Prostate gland (tissue), 2 donors: ENCODE measurements around the gene C1orf167. TPM values are rescaled to one million over a fixed set of nuclear protein-coding genes. Genes with fewer than 3 reads are reported as not detected.

Experiments
- DNase-seq: peaks from one replicate; pipeline ENCODE4 v3.0.0-alpha.2; 2019; ENCODE audit warnings: low spot score
- H3K27ac ChIP-seq, 2 donors: fragments of 200-600 bp; sonication (generic); 2 replicates each; pipeline ENCODE4 v1.5.1; 2017 to 2019
- H3K27me3 ChIP-seq: fragments of 200-600 bp; sonication (generic); replicated peaks from 2 replicates; pipeline ENCODE4 v1.5.1; 2019; ENCODE audit not compliant: insufficient read depth
- H3K36me3 ChIP-seq, 2 donors: fragments of 200-600 bp; sonication (generic); 1 replicate in 1 of 2; 2 replicates in 1 of 2; pipeline versions ENCODE4 v1.5.1 to v1.8.1; 2017 to 2019
- H3K4me1 ChIP-seq: fragments of 200-600 bp; sonication (generic); replicated peaks from 2 replicates; pipeline ENCODE4 v1.5.1; 2019
- H3K4me3 ChIP-seq, 2 donors: fragments of 200-600 bp; sonication (generic); 2 replicates each; pipeline ENCODE4 v1.5.1; 2017 to 2019
- H3K9me3 ChIP-seq: fragments of 200-600 bp; sonication (generic); 2 replicates; pipeline ENCODE4 v1.5.1; 2017
- CTCF ChIP-seq, 4 experiments: fragments of 200-600 bp in 2 of 4; fragments of 450-650 bp in 2 of 4; sonication (generic) in 2 of 4; IDR thresholded peaks; 1 replicate in 3 of 4; 2 replicates in 1 of 4; pipeline ENCODE4 v1.5.1; 2016 to 2019; ENCODE audit warnings: antibody characterized with exemption in 4 of 4, mild to moderate bottlenecking in 2 of 4, moderate library complexity in 2 of 4
- POLR2A ChIP-seq: fragments of 450-650 bp; IDR thresholded peaks from one replicate; pipeline ENCODE4 v1.6.1; 2016; ENCODE audit warnings: antibody characterized with exemption, mild to moderate bottlenecking
- POLR2AphosphoS5 ChIP-seq: sonication (generic); formaldehyde crosslinking; IDR thresholded peaks from one replicate; pipeline ENCODE4 v1.6.1; 2017; ENCODE audit warnings: antibody characterized with exemption
- WGBS: methylation state at CpG from one replicate; pipeline ENCODE4 v1.1.5; 2018; 5-methylcytosine and 5-hydroxymethylcytosine counted together
- intact Hi-C: fragments of 100-400 bp; cut with DNase I; formaldehyde crosslinking; loops from one replicate; pipeline ENCODE4 v1.14.2; 2022
- total RNA-seq, 2 donors: library from RNA; depleted of rRNA; stranded (reverse); fragments of >200 nt; gene quantifications; one replicate each; pipeline ENCODE4 v1.1.0, GENCODE V29; 2016

The C1orf167 gene
- total RNA-seq, 2 donors from 2014 or later, result 10.0 TPM; not detected in 1

DNA sequence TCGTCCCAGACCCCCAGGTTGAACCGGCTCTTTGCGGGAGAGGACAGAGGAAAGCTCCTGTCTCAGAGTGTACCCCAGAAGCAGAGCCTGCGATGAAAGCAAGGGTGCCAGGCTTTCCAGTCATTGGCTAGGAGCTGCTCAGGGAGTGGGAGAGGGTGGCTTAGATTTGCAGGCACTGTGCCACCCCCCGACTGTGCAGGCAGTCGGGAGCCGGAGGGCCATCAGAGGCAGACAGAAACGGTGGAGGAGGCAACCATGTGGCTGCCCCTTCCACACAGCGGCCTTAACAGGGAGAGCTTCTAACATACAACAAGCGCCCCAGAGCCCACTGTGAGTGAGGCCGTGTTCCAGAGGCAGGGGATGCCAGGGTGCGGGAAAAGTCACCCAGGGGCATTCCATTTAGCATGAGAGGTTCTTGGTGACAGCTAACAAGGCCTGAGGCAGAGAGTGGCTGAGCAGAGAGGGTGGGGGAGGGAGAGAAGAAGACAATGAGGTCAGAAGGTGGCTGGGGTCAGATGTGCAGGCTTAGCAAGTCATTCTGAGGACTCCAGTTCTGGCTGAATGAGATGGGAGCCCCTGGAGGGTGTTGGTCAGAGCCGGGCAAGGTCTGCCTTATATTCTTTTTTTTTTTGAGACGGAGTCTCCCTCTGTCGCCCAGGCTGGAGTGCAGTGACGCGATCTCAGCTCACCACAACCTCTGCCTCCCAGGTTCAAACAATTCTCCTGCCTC lies 9.5 kb upstream of the C1orf167 start:
- intact Hi-C loops, result no loop called here
- Histone ChIP-seq H3K4me3 (no peak overlapping the region), H3K4me1 (no peaks in the 10 kb centered on the region), H3K27ac (no peak overlapping the region), H3K9me3 (no peaks in the 10 kb centered on the region), H3K27me3 (no peaks in the 10 kb centered on the region), H3K36me3 (peaks cover 0 to 3% of the 10 kb centered on the region in 2 donors)
- 57% methylated on average over 17 of the region's 17 CpGs for WGBS
- no peak for DNase-seq
- TF ChIP-seq CTCF (IDR thresholded peaks at IDR 0.05), result no peak
- no peak for TF ChIP-seq POLR2AphosphoS5
- no peak for TF ChIP-seq POLR2A

GRCh38 chr1:11753555-11754208 lies 8.3 kb upstream of the C1orf167 start:
- WGBS, result 54% methylated on average over 7 of the region's 7 CpGs
- no peak for DNase-seq

DNA sequence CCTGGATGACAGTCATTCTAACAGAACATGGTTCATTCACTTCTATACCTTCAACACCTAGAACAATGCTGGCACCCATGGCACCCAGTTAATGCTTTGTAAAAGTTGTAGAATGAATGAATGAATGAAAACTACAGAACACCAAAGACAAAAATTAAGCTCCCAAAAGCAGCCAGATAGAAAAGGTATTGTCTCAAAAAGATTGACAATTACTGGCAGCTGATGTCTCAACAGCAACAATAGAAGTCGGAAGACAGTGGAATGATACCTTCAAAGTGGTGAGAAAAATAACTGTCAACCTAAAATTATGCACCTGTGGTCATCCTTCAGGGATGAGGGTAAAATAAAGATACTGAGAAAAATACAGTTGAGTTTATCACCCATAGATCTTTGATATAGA lies 4.9 kb upstream of the C1orf167 start:
- Histone ChIP-seq H3K27ac (no peak overlapping the region), H3K27me3 (no peaks in the 10 kb centered on the region), H3K9me3 (no peaks in the 10 kb centered on the region), H3K36me3 (no peaks in the 10 kb centered on the region), H3K4me1 (no peaks in the 10 kb centered on the region), H3K4me3 (no peak overlapping the region)
- DNase-seq, result no peak
- WGBS, result 92% methylated on average over 1 of the region's 1 CpG
- intact Hi-C loops, result no loop called here
- TF ChIP-seq POLR2AphosphoS5 (no peak), CTCF (IDR thresholded peaks at IDR 0.05) (no peak)

More at GRCh38 chr1:11753555-11754208, 8.3 kb upstream of the C1orf167 start:
- Histone ChIP-seq H3K27ac (no peak overlapping the region), H3K9me3 (no peaks in the 10 kb centered on the region), H3K4me3 (no peak overlapping the region), H3K36me3 (peaks cover 0 to 3% of the 10 kb centered on the region in 2 donors), H3K4me1 (no peaks in the 10 kb centered on the region), H3K27me3 (no peaks in the 10 kb centered on the region)
- TF ChIP-seq CTCF (IDR thresholded peaks at IDR 0.05) (no peak), POLR2A (no peak)
- intact Hi-C loops, result no loop called here

- WGBS, result 90% methylated on average over 4 of the region's 4 CpGs
- no peak for TF ChIP-seq POLR2A
- TF ChIP-seq POLR2AphosphoS5, result no peak
- TF ChIP-seq CTCF (IDR thresholded peaks at IDR 0.05), result no peak
- DNase-seq, result no peak
- no peaks in the 10 kb centered on the region for H3K4me1 ChIP-seq
- intact Hi-C loops, result no loop called here
- H3K27ac ChIP-seq, result no peak overlapping the region
- no peak overlapping the region for H3K4me3 ChIP-seq
- H3K27me3 ChIP-seq, result no peaks in the 10 kb centered on the region
- no peaks in the 10 kb centered on the region for H3K36me3 ChIP-seq
- no peaks in the 10 kb centered on the region for H3K9me3 ChIP-seq
Observed at GRCh38 chr1:11759791-11760190, 2.2 kb upstream of the C1orf167 start.

- H3K27me3 ChIP-seq, result no peaks in the 10 kb centered on the region
- TF ChIP-seq POLR2A (no peak), CTCF (IDR thresholded peaks at IDR 0.05) (no peak), POLR2AphosphoS5 (no peak)
- H3K4me1 ChIP-seq, result no peaks in the 10 kb centered on the region
- no peaks in the 10 kb centered on the region for H3K9me3 ChIP-seq
- no peak for DNase-seq
- no peak overlapping the region for H3K27ac ChIP-seq
- no peaks in the 10 kb centered on the region for H3K36me3 ChIP-seq
- WGBS, result 82% methylated on average over 6 of the region's 6 CpGs
- intact Hi-C loops, result no loop called here
- H3K4me3 ChIP-seq, result no peak overlapping the region
Observed at GRCh38 chr1:11761285-11761684, 708 bp upstream of the C1orf167 start.
